Testis (tissue), 2 donors: ENCODE results near the gene NR6A1.

ENCODE experiments used
- CTCF ChIP-seq, 3 experiments: fragments of 450-650 bp in 2 of 3; fragments of 200-600 bp in 1 of 3; sonication (generic) in 1 of 3; IDR thresholded peaks; one replicate each; pipeline ENCODE4 v1.5.1; 2016 to 2019; ENCODE audit warnings: antibody characterized with exemption in 3 of 3, mild to moderate bottlenecking in 2 of 3, moderate library complexity in 1 of 3
- POLR2A ChIP-seq: fragments of 450-650 bp; IDR thresholded peaks from one replicate; pipeline ENCODE4 v1.6.1; 2017; ENCODE audit warnings: antibody characterized with exemption, mild to moderate bottlenecking, moderate library complexity

GRCh38 chr9:124680049-124680448 lies 91.1 kb downstream of the NR6A1 start:
- no peak for TF ChIP-seq POLR2A
- TF ChIP-seq CTCF (IDR thresholded peaks at IDR 0.05): no peak
